ENCODE results near the gene NTN1.

DNA sequence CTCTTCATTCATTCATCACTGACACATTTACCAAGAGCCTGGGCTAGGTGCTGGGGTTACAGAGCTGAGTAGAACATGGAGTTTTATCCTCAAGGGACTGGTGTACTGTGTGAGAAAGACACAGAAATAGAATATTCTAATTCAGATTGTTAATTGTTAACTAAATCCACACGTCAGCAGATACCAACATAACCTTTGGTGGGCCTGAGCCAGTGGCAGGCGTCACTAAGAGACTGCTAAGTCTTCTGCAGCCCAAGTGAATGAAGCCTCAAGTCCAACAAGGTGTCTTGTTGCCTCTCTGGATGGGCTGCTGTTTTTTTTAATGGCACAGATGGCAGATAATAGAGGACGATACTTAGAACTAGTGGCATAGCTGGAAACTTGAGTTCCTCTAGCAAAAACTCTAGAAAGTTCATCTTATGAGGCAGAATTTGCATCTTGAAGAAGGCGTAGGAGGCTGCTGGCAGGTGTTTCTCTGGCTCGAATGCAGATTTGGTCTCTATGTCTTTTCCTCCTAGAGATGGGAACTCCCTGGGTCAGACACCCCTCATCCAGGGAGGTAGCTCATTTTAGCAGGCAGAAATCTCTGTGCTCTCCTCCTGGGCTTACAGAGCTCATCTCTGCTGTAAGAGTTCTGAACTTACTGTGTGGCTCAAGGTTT lies 179.5 kb downstream of the NTN1 start:
- no peak for TF ChIP-seq CTCF (IDR thresholded peaks at IDR 0.05)
- no peak for TF ChIP-seq POLR2A (IDR thresholded peaks at IDR 0.05)

Measured in adrenal gland (tissue), 5 donors.